ENCODE measurements around the gene NTN4.
"Not testable (repeated sequence)": the region's sequence is repeated elsewhere in the genome, so short reads cannot be mapped to it uniquely, and the experiment has no call there.

NTN4 gene

GRCh38 chr12:95790033-95790916 lies at the start of gene NTN4:
TSS of gene NTN4 (minus strand) at chr12:95790764. CDS start at chr12:95790309, 455 bp downstream.
- peak; percentile 34 for DNase-seq (ENCODE audit: low read depth, low spot score)

- no peak for DNase-seq (ENCODE audit: low read depth, low spot score)
Measured at GRCh38 chr12:95838125-95838524, 47.6 kb upstream of the NTN4 start.

- DNase-seq (ENCODE audit: low read depth, low spot score): no peak
Measured at GRCh38 chr12:95837240-95838038, 46.9 kb upstream of the NTN4 start.

GRCh38 chr12:95836630-95837239 lies 46.2 kb upstream of the NTN4 start:
- no peak for DNase-seq (ENCODE audit: low read depth, low spot score)

GRCh38 chr12:95836185-95836609 lies 45.6 kb upstream of the NTN4 start:
- DNase-seq (ENCODE audit: low read depth, low spot score): no peak

GRCh38 chr12:95834572-95834971 lies 44.0 kb upstream of the NTN4 start:
- DNase-seq (ENCODE audit: low read depth, low spot score): no peak

- no peak for DNase-seq (ENCODE audit: low read depth, low spot score)
Measured at GRCh38 chr12:95830335-95831089, 39.9 kb upstream of the NTN4 start.

GRCh38 chr12:95829395-95829794 lies 38.8 kb upstream of the NTN4 start:
- no peak for DNase-seq (ENCODE audit: low read depth, low spot score)

- no peak for DNase-seq (ENCODE audit: low read depth, low spot score)
Measured at GRCh38 chr12:95820096-95820703, 29.6 kb upstream of the NTN4 start.

- no peak for DNase-seq (ENCODE audit: low read depth, low spot score)
Measured at GRCh38 chr12:95815632-95816212, 25.2 kb upstream of the NTN4 start.

- DNase-seq (ENCODE audit: low read depth, low spot score): not testable (repeated sequence)
Measured at GRCh38 chr12:95812155-95812554, 21.6 kb upstream of the NTN4 start.

- DNase-seq (ENCODE audit: low read depth, low spot score): no peak
Measured at GRCh38 chr12:95810411-95810810, 19.8 kb upstream of the NTN4 start.

GRCh38 chr12:95809000-95809680 lies 18.6 kb upstream of the NTN4 start:
- no peak for DNase-seq (ENCODE audit: low read depth, low spot score)

GRCh38 chr12:95808146-95808545 lies 17.6 kb upstream of the NTN4 start:
- no peak for DNase-seq (ENCODE audit: low read depth, low spot score)

GRCh38 chr12:95805864-95806671 lies 15.5 kb upstream of the NTN4 start:
- DNase-seq (ENCODE audit: low read depth, low spot score): no peak

GRCh38 chr12:95804291-95804690 lies 13.7 kb upstream of the NTN4 start:
- no peak for DNase-seq (ENCODE audit: low read depth, low spot score)

GRCh38 chr12:95803817-95804216 lies 13.3 kb upstream of the NTN4 start:
- DNase-seq (ENCODE audit: low read depth, low spot score): no peak

GRCh38 chr12:95802482-95803270 lies 12.1 kb upstream of the NTN4 start:
- no peak for DNase-seq (ENCODE audit: low read depth, low spot score)

GRCh38 chr12:95796982-95797289 lies 6.4 kb upstream of the NTN4 start:
- no peak for DNase-seq (ENCODE audit: low read depth, low spot score)
